ENCODE measurements around the gene FOSL1. TPM values are rescaled to one million over a fixed set of nuclear protein-coding genes. Genes with fewer than 3 reads are reported as not detected.

FOSL1 gene
- total and polyA plus RNA-seq, 2 of the 13 experiments (the other 11 are each of a cell fraction or from before 2014, with no cell fraction given) = 4.0 to 4.1 TPM

DNA sequence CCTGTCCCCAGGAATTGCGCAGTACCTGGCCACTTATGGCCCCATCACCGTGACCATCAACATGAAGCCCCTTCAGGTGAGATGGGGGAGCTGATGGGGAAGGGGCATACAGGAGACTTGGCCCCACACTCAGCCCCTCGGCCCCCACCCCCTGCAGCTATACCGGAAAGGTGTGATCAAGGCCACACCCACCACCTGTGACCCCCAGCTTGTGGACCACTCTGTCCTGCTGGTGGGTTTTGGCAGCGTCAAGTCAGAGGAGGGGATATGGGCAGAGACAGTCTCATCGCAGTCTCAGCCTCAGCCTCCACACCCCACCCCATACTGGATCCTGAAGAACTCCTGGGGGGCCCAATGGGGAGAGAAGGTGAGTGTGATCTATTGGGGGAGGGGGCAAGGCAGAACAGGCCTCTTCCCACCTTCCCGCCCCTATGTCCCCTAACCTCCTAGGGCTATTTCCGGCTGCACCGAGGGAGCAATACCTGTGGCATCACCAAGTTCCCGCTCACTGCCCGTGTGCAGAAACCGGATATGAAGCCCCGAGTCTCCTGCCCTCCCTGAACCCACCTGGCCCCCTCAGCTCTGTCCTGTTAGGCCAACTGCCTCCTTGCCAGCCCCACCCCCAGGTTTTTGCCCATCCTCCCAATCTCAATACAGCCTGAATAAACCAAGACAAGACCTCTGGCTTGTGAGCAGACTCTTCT is 17.0 kb downstream of the FOSL1 start:
- Histone ChIP-seq H3K36me3 (replicated peaks in 1 of 2; ENCODE audit: control insufficient read depth in 1 of 2, insufficient read depth in 2 of 2, low read length in 2 of 2) (peaks cover 4 to 19% of the 10 kb centered on the region in 2 experiments; a peak in 4 of 5 replicates), H3K4me1 (ENCODE audit: insufficient read depth, low read length) (peaks cover 39% of the 10 kb centered on the region), H3K79me2 (ENCODE audit: insufficient read depth, low read length) (no peaks in the 10 kb centered on the region), H3K4me3 (replicated peaks in 1 of 3; ENCODE audit: insufficient read depth in 1 of 3, low read depth in 2 of 3, low read length in 3 of 3) (no peak overlapping the region), H2AFZ (ENCODE audit: low read length) (no peak overlapping the region), H4K20me1 (ENCODE audit: insufficient read depth, low read length) (no peaks in the 10 kb centered on the region), H3K27ac (ENCODE audit: extremely low read length, insufficient read depth, low read length) (no peak overlapping the region), H3K27me3 (ENCODE audit: control insufficient read depth in 1 of 2, insufficient read depth in 2 of 2, low read length in 2 of 2) (no peaks in the 10 kb centered on the region; a peak in 1 of 5 replicates), H3K9ac (ENCODE audit: insufficient read depth, low read depth, low read length) (no peak overlapping the region), H3K9me3 (ENCODE audit: low read length) (no peaks in the 10 kb centered on the region), H3K4me2 (ENCODE audit: low read depth, low read length) (no peak overlapping the region)
- FAIRE-seq = no peak
- ChIA-PET POLR2A (no interaction called here), CTCF (ENCODE audit: low intra/inter-chr PET ratio, low total read pairs) (interaction anchor here (1.7 to 2.9 kb wide), 3 partner anchors 23 to 177 kb away, joined by 6 to 77 read pairs (median 7); partner anchors contain the start of gene MUS81)
- TF ChIP-seq, protein P1, sequence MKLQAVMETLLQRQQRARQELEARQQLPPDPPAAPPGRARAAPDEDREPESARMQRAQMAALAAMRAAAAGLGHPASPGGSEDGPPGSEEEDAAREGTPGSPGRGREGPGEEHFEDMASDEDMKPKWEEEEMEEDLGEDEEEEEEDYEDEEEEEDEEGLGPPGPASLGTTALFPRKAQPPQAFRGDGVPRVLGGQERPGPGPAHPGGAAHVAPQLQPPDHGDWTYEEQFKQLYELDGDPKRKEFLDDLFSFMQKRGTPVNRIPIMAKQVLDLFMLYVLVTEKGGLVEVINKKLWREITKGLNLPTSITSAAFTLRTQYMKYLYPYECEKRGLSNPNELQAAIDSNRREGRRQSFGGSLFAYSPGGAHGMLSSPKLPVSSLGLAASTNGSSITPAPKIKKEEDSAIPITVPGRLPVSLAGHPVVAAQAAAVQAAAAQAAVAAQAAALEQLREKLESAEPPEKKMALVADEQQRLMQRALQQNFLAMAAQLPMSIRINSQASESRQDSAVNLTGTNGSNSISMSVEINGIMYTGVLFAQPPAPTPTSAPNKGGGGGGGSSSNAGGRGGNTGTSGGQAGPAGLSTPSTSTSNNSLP (IDR thresholded peaks at IDR 0.05; ENCODE audit: low read depth, low read length) = no peak
- TF ChIP-seq NFRKB (IDR thresholded peaks at IDR 0.05) (no peak), ZBTB42 (CRISPR knock-in tag; IDR thresholded peaks at IDR 0.05) (no peak)
- in situ Hi-C loops (cut with HindIII; ENCODE audit: extremely low pct_ligation_motif_present, low pct_unique_long_range_greater_than_20kb) = loop anchor here (5.0 kb wide), 1 partner anchor 104 kb away; no protein-coding TSS in a partner anchor
- no peak for ATAC-seq
- 94% methylated on average over 10 of the region's 13 CpGs for WGBS (ENCODE audit: low lambda C conversion rate)
- no TSS peak for BruUV-seq (replicated peaks)
- no peak for DNase-seq (ENCODE audit: low spot score)
- intact Hi-C loops (cut with micrococcal nuclease; ENCODE audit: unreplicated experiment) = no loop called here
